ENCODE measurements around the gene PAQR9. TPM values are rescaled to one million over a fixed set of nuclear protein-coding genes. Genes with fewer than 3 reads are reported as not detected.

The PAQR9 gene
- total and polyA plus RNA-seq, 10 donors = 0.04 to 0.64 (median 0.42) TPM; not detected in 6

GRCh38 chr3:142951794-142952193 is 11.7 kb downstream of the PAQR9 start:
- Histone ChIP-seq H3K27me3 (replicated peaks in 1 of 7) (peaks cover 0 to 44% (median 7%) of the 10 kb centered on the region in 7 donors), H3K9me3 (no peaks in the 10 kb centered on the region), H3K4me3 (no peak overlapping the region), H3K36me3 (no peaks in the 10 kb centered on the region), H3K4me1 (peaks cover 0 to 8% (median 3%) of the 10 kb centered on the region in 6 donors), H3K27ac (no peak overlapping the region)
- 89 to 95% (median 92%) methylated on average over 2 of the region's 2 CpGs for WGBS, 5 donors
- intact Hi-C loops (cut with DNase I; ENCODE audit: low total_unique reads) = no loop called here
- TF ChIP-seq CTCF (IDR thresholded peaks at IDR 0.05 in 8 of 11, conservative IDR thresholded peaks at IDR 0.05 in 3 of 11) = no peak
- TF ChIP-seq POLR2A (IDR thresholded peaks at IDR 0.05) = no peak
- no peak for TF ChIP-seq POLR2AphosphoS5 (IDR thresholded peaks at IDR 0.05)
- no peak for DNase-seq

- Histone ChIP-seq H3K4me3 (no peak overlapping the region), H3K9me3 (no peaks in the 10 kb centered on the region), H3K36me3 (no peaks in the 10 kb centered on the region), H3K4me1 (peaks cover 0 to 8% (median 3%) of the 10 kb centered on the region in 6 donors), H3K27ac (no peak overlapping the region), H3K27me3 (replicated peaks in 1 of 7) (peaks cover 0 to 50% (median 13%) of the 10 kb centered on the region in 7 donors)
- intact Hi-C loops (cut with DNase I; ENCODE audit: low total_unique reads) = no loop called here
- DNase-seq = no peak
- 87 to 100% (median 90%) methylated on average over 1 of the region's 1 CpG for WGBS, 5 donors
- TF ChIP-seq POLR2A (IDR thresholded peaks at IDR 0.05) (no peak), CTCF (IDR thresholded peaks at IDR 0.05 in 8 of 11, conservative IDR thresholded peaks at IDR 0.05 in 3 of 11) (no peak), POLR2AphosphoS5 (IDR thresholded peaks at IDR 0.05) (no peak)
Observed at GRCh38 chr3:142950972-142951371, 12.5 kb downstream of the PAQR9 start.

GRCh38 chr3:142947799-142948575 is 15.5 kb downstream of the PAQR9 start:
- Histone ChIP-seq H3K27me3 (replicated peaks in 1 of 7) (peaks cover 0 to 48% (median 13%) of the 10 kb centered on the region in 7 donors), H3K27ac (no peak overlapping the region), H3K9me3 (no peaks in the 10 kb centered on the region), H3K4me1 (peaks cover 0 to 15% (median 3%) of the 10 kb centered on the region in 6 donors), H3K36me3 (no peaks in the 10 kb centered on the region), H3K4me3 (no peak overlapping the region)
- TF ChIP-seq CTCF (IDR thresholded peaks at IDR 0.05 in 8 of 11, conservative IDR thresholded peaks at IDR 0.05 in 3 of 11) (no peak), POLR2A (IDR thresholded peaks at IDR 0.05) (no peak), POLR2AphosphoS5 (IDR thresholded peaks at IDR 0.05) (no peak)
- WGBS, 5 donors = 76 to 82% (median 79%) methylated on average over 12 to 13 of the region's 13 CpGs
- intact Hi-C loops (cut with DNase I; ENCODE audit: low total_unique reads) = no loop called here
- no peak for DNase-seq

- Histone ChIP-seq H3K4me1 (peaks cover 0 to 15% (median 3%) of the 10 kb centered on the region in 6 donors), H3K36me3 (no peaks in the 10 kb centered on the region), H3K9me3 (no peaks in the 10 kb centered on the region), H3K4me3 (peak overlapping the region in 2 of 8 donors; percentile 10 to 46), H3K27me3 (replicated peaks in 1 of 7) (peaks cover 0 to 45% (median 13%) of the 10 kb centered on the region in 7 donors), H3K27ac (no peak overlapping the region)
- no peak for TF ChIP-seq POLR2A (IDR thresholded peaks at IDR 0.05)
- no peak for TF ChIP-seq CTCF (IDR thresholded peaks at IDR 0.05 in 8 of 11, conservative IDR thresholded peaks at IDR 0.05 in 3 of 11)
- no peak for TF ChIP-seq POLR2AphosphoS5 (IDR thresholded peaks at IDR 0.05)
- WGBS, 5 donors = 16 to 61% (median 28%) methylated on average over 26 to 35 of the region's 35 CpGs
- intact Hi-C loops (cut with DNase I; ENCODE audit: low total_unique reads) = no loop called here
- DNase-seq = no peak
Observed at GRCh38 chr3:142947352-142947751, 16.1 kb downstream of the PAQR9 start.
